Mesodermal cell (in vitro differentiated cells): ENCODE results near the gene EFNB3.

Experiments
- H3K27ac ChIP-seq: 2 replicates; pipeline ENCODE4 v1.7.0; 2013; ENCODE audit warnings: mild to moderate bottlenecking, low read depth, low read length, moderate library complexity; ENCODE audit not compliant: severe bottlenecking
- H3K36me3 ChIP-seq: 2 replicates; pipeline ENCODE4 v1.7.1; 2013; ENCODE audit warnings: mild to moderate bottlenecking, low read length, moderate library complexity; ENCODE audit not compliant: control insufficient read depth, insufficient read depth
- H3K4me1 ChIP-seq: one replicate; pipeline ENCODE4 v1.7.1; 2013; ENCODE audit warnings: mild to moderate bottlenecking, low read length; ENCODE audit not compliant: insufficient read depth, control insufficient read depth, poor library complexity, severe bottlenecking
- H3K4me3 ChIP-seq: 2 replicates; pipeline ENCODE4 v1.7.0; 2013; ENCODE audit warnings: low read length, control low read depth, mild to moderate bottlenecking; ENCODE audit not compliant: insufficient read depth, poor library complexity, severe bottlenecking; ENCODE audit errors: extremely low read depth
- H3K9me3 ChIP-seq: 2 replicates; pipeline ENCODE4 v1.7.1; 2013; ENCODE audit warnings: mild to moderate bottlenecking, low read length, moderate library complexity; ENCODE audit not compliant: control insufficient read depth
- WGBS, 2 experiments: methylation state at CpG; one replicate each; pipeline ENCODE4 v1.1.5; 2013; ENCODE audit warnings: missing lambda C conversion rate in 2 of 2; ENCODE audit not compliant: insufficient coverage in 2 of 2; 5-methylcytosine and 5-hydroxymethylcytosine counted together

Gene EFNB3

GRCh38 chr17:7748076-7748775 lies 43.2 kb downstream of the EFNB3 start:
- Histone ChIP-seq H3K27ac (peak overlapping the region; percentile 97), H3K36me3 (no peaks in the 10 kb centered on the region), H3K9me3 (peaks cover 6% of the 10 kb centered on the region), H3K4me3 (no peak overlapping the region), H3K4me1 (peaks cover 31% of the 10 kb centered on the region)
- WGBS, 2 experiments = 52 to 63% methylated on average over 3 to 6 of the region's 10 CpGs

- 60% methylated on average over 1 of the region's 4 CpGs; no CpG with 5 or more reads in 1 of the 2 experiments for WGBS, 2 experiments
- H3K27ac ChIP-seq = peak overlapping the region; percentile 77
- peaks cover 6% of the 10 kb centered on the region for H3K9me3 ChIP-seq
- peaks cover 21% of the 10 kb centered on the region for H3K4me1 ChIP-seq
- H3K36me3 ChIP-seq = no peaks in the 10 kb centered on the region
- H3K4me3 ChIP-seq = no peak overlapping the region
Measured at GRCh38 chr17:7750321-7750821, 45.4 kb downstream of the EFNB3 start.

GRCh38 chr17:7754656-7755055 lies 49.7 kb downstream of the EFNB3 start:
- Histone ChIP-seq H3K4me3 (no peak overlapping the region), H3K9me3 (peaks cover 2% of the 10 kb centered on the region), H3K36me3 (no peaks in the 10 kb centered on the region), H3K27ac (no peak overlapping the region), H3K4me1 (peaks cover 3% of the 10 kb centered on the region)
- WGBS, 2 experiments = 89 to 97% methylated on average over 5 to 7 of the region's 8 CpGs

- Histone ChIP-seq H3K9me3 (no peaks in the 10 kb centered on the region), H3K4me1 (peaks cover 3% of the 10 kb centered on the region), H3K27ac (no peak overlapping the region), H3K4me3 (no peak overlapping the region), H3K36me3 (no peaks in the 10 kb centered on the region)
- WGBS, 2 experiments = 72 to 82% methylated on average over 4 to 8 of the region's 9 CpGs
Measured at GRCh38 chr17:7755095-7755890, 50.3 kb downstream of the EFNB3 start.

- Histone ChIP-seq H3K4me3 (no peak overlapping the region), H3K9me3 (peaks cover 3% of the 10 kb centered on the region), H3K36me3 (no peaks in the 10 kb centered on the region), H3K27ac (no peak overlapping the region), H3K4me1 (no peaks in the 10 kb centered on the region)
- 89 to 95% methylated on average over 14 of the region's 14 CpGs for WGBS, 2 experiments
Measured at GRCh38 chr17:7756968-7757367, 52.0 kb downstream of the EFNB3 start.
